DOHH2 (cell line): ENCODE measurements around the gene STAT5B.
A peak's percentile ranks its signal among the peaks of the same experiment; 100 is the strongest.

Experiments
- H3F3A ChIP-seq: fragments of 200-600 bp; sonication (generic), shearing (Covaris generic); 2 replicates; pipeline ENCODE4 v1.6.0; 2016; ENCODE audit warnings: antibody characterized with exemption, mild to moderate bottlenecking; ENCODE audit not compliant: control insufficient read depth, insufficient read depth
- H3K27ac ChIP-seq: fragments of 200-600 bp; sonication (generic); 2 replicates; pipeline ENCODE4 v1.5.1; 2014; ENCODE audit warnings: low read depth, mild to moderate bottlenecking, low read length, moderate library complexity
- H3K27me3 ChIP-seq: fragments of 200-600 bp; sonication (generic); 2 replicates; pipeline ENCODE4 v1.6.1; 2014; ENCODE audit warnings: mild to moderate bottlenecking, low read length, mixed read lengths; ENCODE audit not compliant: control insufficient read depth
- H3K36me3 ChIP-seq: fragments of 200-600 bp; sonication (generic); 2 replicates; pipeline ENCODE4 v1.6.1; 2014; ENCODE audit warnings: mild to moderate bottlenecking, low read length, moderate library complexity, mixed read lengths; ENCODE audit not compliant: control insufficient read depth
- H3K4me1 ChIP-seq: fragments of 200-600 bp; sonication (generic); 2 replicates; pipeline ENCODE4 v1.6.1; 2014; ENCODE audit warnings: mild to moderate bottlenecking, low read length, mixed read lengths; ENCODE audit not compliant: control insufficient read depth
- H3K4me2 ChIP-seq: fragments of 200-600 bp; sonication (generic); 2 replicates; pipeline ENCODE4 v1.6.0; 2014; ENCODE audit warnings: mild to moderate bottlenecking, low read length, moderate library complexity
- H3K4me3 ChIP-seq: fragments of 200-600 bp; sonication (generic); 2 replicates; pipeline ENCODE4 v1.5.1; 2014; ENCODE audit warnings: mild to moderate bottlenecking, low read length, mixed read lengths
- H3K79me2 ChIP-seq: fragments of 200-600 bp; sonication (generic); 2 replicates; pipeline ENCODE4 v1.6.1; 2014; ENCODE audit warnings: mild to moderate bottlenecking, low read length, mixed read lengths; ENCODE audit not compliant: control insufficient read depth
- H3K9me2 ChIP-seq: fragments of 200-600 bp; sonication (generic); replicated peaks from 2 replicates; pipeline ENCODE4 v1.6.1; 2014; ENCODE audit warnings: mild to moderate bottlenecking, low read length, mixed read lengths; ENCODE audit not compliant: control insufficient read depth
- H3K9me3 ChIP-seq: fragments of 200-600 bp; sonication (generic); 2 replicates; pipeline ENCODE4 v1.6.1; 2014; ENCODE audit warnings: antibody characterized with exemption, low read length, mixed read lengths; ENCODE audit not compliant: control insufficient read depth, insufficient read depth
- H4K20me1 ChIP-seq: fragments of 200-600 bp; sonication (generic); 2 replicates; pipeline ENCODE4 v1.6.0; 2014; ENCODE audit warnings: low read depth, mild to moderate bottlenecking, antibody characterized with exemption, low read length, moderate library complexity; ENCODE audit not compliant: control insufficient read depth, insufficient read depth
- CTCF ChIP-seq: fragments of 200-600 bp; sonication (generic); IDR thresholded peaks from one replicate; pipeline ENCODE4 v1.5.1; 2014; ENCODE audit warnings: antibody characterized with exemption, mild to moderate bottlenecking, low read depth, low read length; ENCODE audit not compliant: poor library complexity, severe bottlenecking
- EZH2phosphoT487 ChIP-seq: fragments of 200-600 bp; sonication (generic); IDR thresholded peaks from 2 replicates; pipeline ENCODE4 v1.6.1; 2017; ENCODE audit warnings: borderline replicate concordance, mild to moderate bottlenecking, antibody characterized with exemption, low read length, moderate library complexity, mixed read lengths

Gene STAT5B

DNA sequence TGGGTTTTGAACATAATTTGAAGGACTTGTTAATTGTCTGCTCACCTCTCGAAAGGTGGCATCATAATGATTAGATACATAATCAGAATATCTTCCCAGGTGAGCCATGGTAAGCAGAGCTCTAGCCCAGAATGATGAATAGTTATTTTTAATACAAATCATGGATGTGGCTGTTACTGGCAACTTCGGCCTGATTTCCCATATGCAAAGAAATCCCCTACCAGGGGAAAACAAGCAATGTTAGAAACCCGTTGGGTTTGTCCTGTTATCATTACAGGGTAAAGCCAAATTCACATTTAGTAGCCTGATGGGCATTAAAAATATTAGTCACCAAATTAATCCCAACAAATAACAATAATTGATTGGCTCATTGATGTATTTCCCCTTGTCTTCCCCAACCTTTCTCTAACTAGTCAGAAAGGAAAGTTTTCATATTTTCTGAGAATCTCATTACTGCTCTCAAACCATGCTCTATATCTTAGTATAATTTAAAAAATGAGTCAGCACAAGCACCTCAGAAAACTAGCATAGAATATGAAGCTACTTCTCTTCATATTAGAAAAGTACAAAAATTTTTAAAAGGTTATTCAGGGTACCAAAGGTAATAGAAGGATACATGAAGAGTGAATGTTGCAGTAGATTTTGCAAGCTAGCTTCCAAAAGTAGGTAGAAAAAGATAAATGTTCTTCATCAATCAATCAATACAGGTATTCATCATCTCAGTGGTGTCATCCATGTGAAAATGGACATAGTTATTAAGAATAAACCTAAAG lies 5.0 kb downstream of the STAT5B start:
- peak overlapping the region; percentile 29 for H3K27ac ChIP-seq
- TF ChIP-seq EZH2phosphoT487 = no peak
- TF ChIP-seq CTCF = no peak
- peaks cover 94% of the 10 kb centered on the region for H3K79me2 ChIP-seq
- H3K4me2 ChIP-seq = peak overlapping the region; percentile 93
- H3K36me3 ChIP-seq = peaks cover 29% of the 10 kb centered on the region
- no peaks in the 10 kb centered on the region for H3K9me3 ChIP-seq
- H3F3A ChIP-seq = peaks cover 5% of the 10 kb centered on the region
- no peaks in the 10 kb centered on the region for H4K20me1 ChIP-seq
- no peaks in the 10 kb centered on the region for H3K9me2 ChIP-seq
- H3K27me3 ChIP-seq = no peaks in the 10 kb centered on the region
- H3K4me1 ChIP-seq = peaks cover 64% of the 10 kb centered on the region
- H3K4me3 ChIP-seq = peak overlapping the region; percentile 93

GRCh38 chr17:42270596-42270995 lies 5.6 kb downstream of the STAT5B start:
- Histone ChIP-seq H3K4me2 (peak overlapping the region; percentile 93), H3K4me1 (peaks cover 65% of the 10 kb centered on the region), H3K79me2 (peaks cover 95% of the 10 kb centered on the region), H3K9me3 (no peaks in the 10 kb centered on the region), H3K27ac (no peak overlapping the region), H3F3A (peaks cover 5% of the 10 kb centered on the region), H4K20me1 (no peaks in the 10 kb centered on the region), H3K9me2 (no peaks in the 10 kb centered on the region), H3K27me3 (no peaks in the 10 kb centered on the region), H3K4me3 (no peak overlapping the region), H3K36me3 (peaks cover 30% of the 10 kb centered on the region)
- TF ChIP-seq EZH2phosphoT487 (no peak), CTCF (no peak)

- no peak overlapping the region for H3K4me2 ChIP-seq
- no peak overlapping the region for H3K27ac ChIP-seq
- TF ChIP-seq CTCF (no peak), EZH2phosphoT487 (no peak)
- H3K27me3 ChIP-seq = no peaks in the 10 kb centered on the region
- peaks cover 69% of the 10 kb centered on the region for H3K4me1 ChIP-seq
- H3K4me3 ChIP-seq = no peak overlapping the region
- H3K36me3 ChIP-seq = peaks cover 29% of the 10 kb centered on the region
- peaks cover 5% of the 10 kb centered on the region for H3F3A ChIP-seq
- H3K9me3 ChIP-seq = peaks cover 4% of the 10 kb centered on the region; the same call in 1 of the 2 replicates
- no peaks in the 10 kb centered on the region for H3K9me2 ChIP-seq
- no peaks in the 10 kb centered on the region for H4K20me1 ChIP-seq
- peaks cover 95% of the 10 kb centered on the region for H3K79me2 ChIP-seq
Observed at GRCh38 chr17:42270170-42270535, 6.0 kb downstream of the STAT5B start.
